Activated CD8-positive, alpha-beta T cell treated with anti-CD3 and anti-CD28 coated beads for 36 hours (primary cell): ENCODE results near the gene RASSF9. TPM values are rescaled to one million over a fixed set of nuclear protein-coding genes. Genes with fewer than 3 reads are reported as not detected.

Source experiments
- ATAC-seq: fragments of 200-7000 bp; cut with Tn5 transposase; one replicate; pipeline ENCODE4 v1.10.0; 2021; ENCODE audit warnings: mild to moderate bottlenecking, moderate library complexity
- CTCF ChIA-PET: fragments of 350-600 bp; sonication (Branson Sonifier 250); formaldehyde crosslinking; loops from one replicate; lab custom pipeline; 2021; ENCODE audit warnings: antibody characterized with exemption; lab: Charles Lee
- POLR2A ChIA-PET: fragments of 350-600 bp; sonication (Branson Sonifier 250); formaldehyde crosslinking; loops from one replicate; lab custom pipeline; 2021; ENCODE audit warnings: antibody characterized with exemption; lab: Charles Lee
- DNase-seq: peaks from one replicate; pipeline ENCODE4 v3.0.0-alpha.2; 2020
- H3K27ac Mint-ChIP-seq: one replicate; pipeline ENCODE4 v1.8.0; 2021; ENCODE audit warnings: mild to moderate bottlenecking, mixed read lengths
- H3K27me3 Mint-ChIP-seq: one replicate; pipeline ENCODE4 v1.8.0; 2021; ENCODE audit warnings: mixed read lengths
- H3K36me3 Mint-ChIP-seq: one replicate; pipeline ENCODE4 v1.8.0; 2021; ENCODE audit warnings: low read depth, mixed read lengths
- H3K4me1 Mint-ChIP-seq: one replicate; pipeline ENCODE4 v1.8.0; 2021; ENCODE audit warnings: low read depth, mixed read lengths
- H3K4me3 Mint-ChIP-seq: one replicate; pipeline ENCODE4 v1.8.0; 2021; ENCODE audit warnings: mild to moderate bottlenecking, moderate library complexity, mixed read lengths
- H3K9me3 Mint-ChIP-seq: one replicate; pipeline ENCODE4 v1.8.0; 2021; ENCODE audit warnings: mixed read lengths
- intact Hi-C: fragments of 100-400 bp; cut with micrococcal nuclease; formaldehyde crosslinking; loops from one replicate; pipeline ENCODE4 v1.10.0; 2022
- total RNA-seq, 2 experiments: library from RNA; stranded (reverse); gene quantifications; one replicate each; pipeline ENCODE4 v1.2.3, GENCODE V29; 2021
- TF ChIP-seq, protein P1 (sequence below): fragments of 200-600 bp; IDR thresholded peaks from one replicate; pipeline ENCODE4 v1.8.0; 2022; ENCODE audit warnings: antibody characterized with exemption, mild to moderate bottlenecking

Gene RASSF9
- total RNA-seq, 2 experiments from 2014 or later = not detected

DNA sequence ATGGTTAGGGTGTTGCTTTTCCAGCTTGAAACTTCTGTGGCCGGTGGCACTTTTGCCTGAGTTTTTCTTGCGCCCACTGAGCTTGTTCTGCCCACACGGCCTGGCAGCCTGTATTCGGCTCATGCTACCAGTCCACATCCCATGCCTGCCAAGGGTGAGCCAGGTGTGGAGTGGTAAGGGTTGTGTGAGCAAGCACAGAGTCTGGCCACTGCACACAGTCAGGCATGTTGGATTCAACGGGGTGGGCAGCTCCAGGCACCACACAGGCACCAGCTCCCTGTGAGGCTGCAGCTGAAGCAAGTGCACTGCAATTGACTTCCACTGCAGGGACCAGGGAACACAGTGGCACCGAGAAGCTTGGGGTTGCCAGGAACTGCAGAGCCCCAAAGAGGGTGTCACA, 19.1 kb upstream of the RASSF9 start:
- H3K36me3 Mint-ChIP-seq = no peaks in the 10 kb centered on the region
- no peak for ATAC-seq
- CTCF ChIA-PET = interaction anchor here (1.6 to 2.7 kb wide), 2 partner anchors 12 kb away, joined by 7 to 14 read pairs; no protein-coding TSS in a partner anchor
- H3K9me3 Mint-ChIP-seq = peaks cover 4% of the 10 kb centered on the region
- POLR2A ChIA-PET = no interaction called here
- H3K4me1 Mint-ChIP-seq = no peaks in the 10 kb centered on the region
- H3K27ac Mint-ChIP-seq = no peak overlapping the region
- no peak for DNase-seq
- TF ChIP-seq, protein P1, sequence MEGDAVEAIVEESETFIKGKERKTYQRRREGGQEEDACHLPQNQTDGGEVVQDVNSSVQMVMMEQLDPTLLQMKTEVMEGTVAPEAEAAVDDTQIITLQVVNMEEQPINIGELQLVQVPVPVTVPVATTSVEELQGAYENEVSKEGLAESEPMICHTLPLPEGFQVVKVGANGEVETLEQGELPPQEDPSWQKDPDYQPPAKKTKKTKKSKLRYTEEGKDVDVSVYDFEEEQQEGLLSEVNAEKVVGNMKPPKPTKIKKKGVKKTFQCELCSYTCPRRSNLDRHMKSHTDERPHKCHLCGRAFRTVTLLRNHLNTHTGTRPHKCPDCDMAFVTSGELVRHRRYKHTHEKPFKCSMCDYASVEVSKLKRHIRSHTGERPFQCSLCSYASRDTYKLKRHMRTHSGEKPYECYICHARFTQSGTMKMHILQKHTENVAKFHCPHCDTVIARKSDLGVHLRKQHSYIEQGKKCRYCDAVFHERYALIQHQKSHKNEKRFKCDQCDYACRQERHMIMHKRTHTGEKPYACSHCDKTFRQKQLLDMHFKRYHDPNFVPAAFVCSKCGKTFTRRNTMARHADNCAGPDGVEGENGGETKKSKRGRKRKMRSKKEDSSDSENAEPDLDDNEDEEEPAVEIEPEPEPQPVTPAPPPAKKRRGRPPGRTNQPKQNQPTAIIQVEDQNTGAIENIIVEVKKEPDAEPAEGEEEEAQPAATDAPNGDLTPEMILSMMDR = no peak
- H3K27me3 Mint-ChIP-seq = no peaks in the 10 kb centered on the region
- intact Hi-C loops = no loop called here
- no peak overlapping the region for H3K4me3 Mint-ChIP-seq

DNA sequence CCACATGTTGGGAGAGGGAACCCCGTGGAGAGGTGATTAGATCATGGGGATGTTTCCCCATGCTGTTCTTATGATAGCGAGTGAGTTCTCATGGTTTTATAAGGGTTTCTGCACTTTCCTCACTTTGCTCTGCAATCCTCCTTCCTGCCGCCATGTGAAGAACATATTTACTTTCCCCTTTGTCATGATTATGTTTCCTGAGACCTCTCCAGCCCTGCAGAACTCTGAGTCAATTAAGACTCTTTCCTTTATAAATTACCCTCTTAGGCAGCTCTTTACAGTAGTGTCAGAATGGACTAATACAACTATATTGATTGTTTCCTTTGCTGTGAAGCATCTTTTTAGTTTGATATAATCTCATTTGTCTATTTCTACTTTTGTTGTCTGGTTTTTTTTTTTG, 13.1 kb upstream of the RASSF9 start:
- POLR2A ChIA-PET = no interaction called here
- no peak overlapping the region for H3K4me3 Mint-ChIP-seq
- TF ChIP-seq, protein P1 = no peak
- CTCF ChIA-PET = no interaction called here
- intact Hi-C loops = no loop called here
- no peaks in the 10 kb centered on the region for H3K27me3 Mint-ChIP-seq
- no peak for ATAC-seq
- H3K9me3 Mint-ChIP-seq = peaks cover 3% of the 10 kb centered on the region
- H3K36me3 Mint-ChIP-seq = no peaks in the 10 kb centered on the region
- no peaks in the 10 kb centered on the region for H3K4me1 Mint-ChIP-seq
- H3K27ac Mint-ChIP-seq = no peak overlapping the region
- DNase-seq = no peak

DNA sequence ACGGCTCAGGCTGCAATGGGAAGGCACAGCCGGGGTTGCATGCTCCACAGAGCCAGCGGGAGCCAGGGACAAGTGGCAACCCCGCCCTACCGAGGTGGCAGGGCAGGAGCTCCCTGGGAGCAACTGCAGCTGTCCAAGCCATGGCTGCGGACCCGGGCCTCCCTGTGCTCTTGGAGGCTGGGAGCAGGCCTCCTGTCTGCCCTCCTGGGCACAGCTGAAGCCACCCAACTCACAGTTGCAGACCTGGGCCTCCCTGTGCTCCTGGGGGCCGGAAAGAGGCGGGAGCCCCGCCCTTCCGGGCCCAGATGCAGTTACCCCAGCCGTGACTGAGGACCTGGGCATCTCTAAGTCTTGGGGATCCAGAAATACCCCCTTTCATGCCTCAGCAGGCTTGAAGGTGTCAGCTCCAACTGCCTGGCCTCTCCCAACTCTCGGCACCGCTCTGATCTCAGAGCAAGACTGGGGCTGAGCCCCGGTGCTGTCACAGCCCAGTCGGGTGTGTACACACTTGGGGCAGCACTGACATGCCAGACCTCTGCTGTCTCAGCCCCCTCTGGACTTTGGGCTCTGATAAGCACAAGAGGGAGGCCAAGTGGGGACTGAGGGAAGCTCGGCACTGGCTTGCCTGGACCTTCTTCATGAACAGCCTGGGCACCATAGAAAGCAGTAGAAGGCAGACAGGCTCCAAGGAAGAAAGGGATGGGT, 7.5 kb upstream of the RASSF9 start:
- no peak overlapping the region for H3K27ac Mint-ChIP-seq
- no peaks in the 10 kb centered on the region for H3K27me3 Mint-ChIP-seq
- DNase-seq (no peak), ATAC-seq (no peak)
- H3K36me3 Mint-ChIP-seq = no peaks in the 10 kb centered on the region
- no peak overlapping the region for H3K4me3 Mint-ChIP-seq
- ChIA-PET CTCF (no interaction called here), POLR2A (no interaction called here)
- intact Hi-C loops = no loop called here
- H3K9me3 Mint-ChIP-seq = no peaks in the 10 kb centered on the region
- H3K4me1 Mint-ChIP-seq = no peaks in the 10 kb centered on the region
- TF ChIP-seq, protein P1 = no peak

DNA sequence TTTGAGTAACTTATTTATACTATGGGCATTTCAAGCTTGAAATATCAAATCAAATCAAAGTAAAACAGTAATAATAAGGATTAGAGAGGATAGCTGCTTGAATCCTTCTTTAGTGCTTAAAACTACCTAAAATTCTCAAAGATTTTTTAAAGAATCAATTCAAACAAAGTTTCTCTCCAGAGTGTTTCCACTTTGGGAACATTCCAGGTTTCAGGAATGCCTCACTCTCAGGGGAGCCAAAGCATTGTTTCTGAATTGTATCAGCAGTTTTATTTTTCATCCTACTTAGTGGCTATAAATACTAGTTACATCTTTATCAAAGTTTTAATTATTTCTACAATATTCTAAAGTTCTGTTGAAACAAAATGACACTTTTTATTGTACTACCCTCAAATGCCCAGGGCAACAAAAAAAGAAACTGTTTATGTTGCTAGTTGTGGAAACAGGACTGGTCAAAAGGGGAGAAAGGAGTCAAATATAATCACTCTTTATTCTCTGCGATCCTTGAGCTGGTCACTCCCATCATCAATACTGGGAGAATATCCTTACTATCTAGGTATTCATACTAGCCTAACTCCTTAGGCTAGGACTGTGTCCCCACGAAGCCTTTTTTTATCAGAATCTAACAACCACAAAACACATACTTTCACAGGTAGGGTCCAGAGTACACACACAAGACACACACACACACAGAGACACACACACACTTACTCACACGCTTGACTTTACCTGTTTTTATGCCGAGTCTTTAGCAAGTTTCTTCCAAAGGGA, 598 bp downstream of the RASSF9 start:
- no peaks in the 10 kb centered on the region for H3K27me3 Mint-ChIP-seq
- TF ChIP-seq, protein P1 = no peak
- POLR2A ChIA-PET = no interaction called here
- H3K36me3 Mint-ChIP-seq = no peaks in the 10 kb centered on the region
- H3K27ac Mint-ChIP-seq = no peak overlapping the region
- intact Hi-C loops = no loop called here
- peaks cover 2% of the 10 kb centered on the region for H3K9me3 Mint-ChIP-seq
- DNase-seq (no peak), ATAC-seq (no peak)
- CTCF ChIA-PET = no interaction called here
- no peak overlapping the region for H3K4me3 Mint-ChIP-seq
- no peaks in the 10 kb centered on the region for H3K4me1 Mint-ChIP-seq

DNA sequence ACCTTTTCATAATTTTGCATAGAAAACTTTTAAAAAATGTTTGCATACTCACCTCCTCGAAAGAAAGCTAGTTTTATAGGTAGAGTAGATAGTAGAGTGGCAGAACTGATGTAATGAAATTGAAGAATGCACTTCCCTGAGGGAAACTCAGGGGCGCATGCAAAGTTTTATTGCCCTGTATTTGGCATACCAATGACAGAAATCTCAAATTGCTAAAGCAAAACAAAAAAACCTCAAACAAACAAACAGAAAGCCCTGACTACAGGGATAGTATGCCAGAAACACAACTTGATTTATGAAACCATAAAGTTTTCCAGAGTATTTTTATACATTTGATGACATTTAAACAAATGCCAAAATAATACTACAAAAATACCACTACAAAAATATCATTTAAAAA, 1.8 kb downstream of the RASSF9 start:
- Mint-ChIP-seq H3K4me1 (no peaks in the 10 kb centered on the region), H3K27ac (no peak overlapping the region), H3K27me3 (no peaks in the 10 kb centered on the region), H3K9me3 (peaks cover 2% of the 10 kb centered on the region), H3K36me3 (no peaks in the 10 kb centered on the region), H3K4me3 (no peak overlapping the region)
- ATAC-seq = no peak
- POLR2A ChIA-PET = no interaction called here
- CTCF ChIA-PET = no interaction called here
- intact Hi-C loops = no loop called here
- TF ChIP-seq, protein P1 = no peak
- DNase-seq = no peak
